ENCODE data around the gene FAM193B.
"Not testable (repeated sequence)": the region's sequence is repeated elsewhere in the genome, so short reads cannot be mapped to it uniquely, and the experiment has no call there.

The FAM193B gene

GRCh38 chr5:177497292-177498012 is 56.9 kb downstream of the FAM193B start, which contains the start of gene PDLIM7:
PDLIM7 (minus strand) TSS chr5:177497604; CDS start chr5:177496512, 1,092 bp downstream.
- DNase-seq = peak; percentile 95

- DNase-seq = peak; percentile 60
Measured at GRCh38 chr5:177496727-177497291, 57.6 kb downstream of the FAM193B start.

- DNase-seq = peak; percentile 30
Measured at GRCh38 chr5:177496070-177496726, 58.2 kb downstream of the FAM193B start.

GRCh38 chr5:177495243-177496060 is 58.9 kb downstream of the FAM193B start:
- DNase-seq = no peak

GRCh38 chr5:177494346-177495195 is 59.8 kb downstream of the FAM193B start:
- no peak for DNase-seq

GRCh38 chr5:177493795-177494345 is 60.5 kb downstream of the FAM193B start:
- no peak for DNase-seq

GRCh38 chr5:177492841-177493240 is 61.5 kb downstream of the FAM193B start:
- no peak for DNase-seq

- no peak for DNase-seq
Measured at GRCh38 chr5:177491983-177492746, 62.2 kb downstream of the FAM193B start.

GRCh38 chr5:177491429-177491945 is 62.9 kb downstream of the FAM193B start:
- DNase-seq = no peak

GRCh38 chr5:177490992-177491391 is 63.4 kb downstream of the FAM193B start:
- DNase-seq = no peak

- DNase-seq = no peak
Measured at GRCh38 chr5:177490311-177490991, 63.9 kb downstream of the FAM193B start.

- no peak for DNase-seq
Measured at GRCh38 chr5:177489119-177489716, 65.1 kb downstream of the FAM193B start.

GRCh38 chr5:177487975-177488374 is 66.4 kb downstream of the FAM193B start:
- no peak for DNase-seq

- DNase-seq = no peak
Measured at GRCh38 chr5:177487144-177487543, 67.2 kb downstream of the FAM193B start.

GRCh38 chr5:177486256-177486655 is 68.1 kb downstream of the FAM193B start:
- no peak for DNase-seq

GRCh38 chr5:177485753-177486152 is 68.6 kb downstream of the FAM193B start:
- DNase-seq = not testable (repeated sequence)

GRCh38 chr5:177484902-177485549 is 69.3 kb downstream of the FAM193B start:
- DNase-seq = no peak

- DNase-seq = no peak
Measured at GRCh38 chr5:177483994-177484901, 70.1 kb downstream of the FAM193B start.
